Heart left ventricle (tissue), 16 donors: ENCODE data around the gene STIL. TPM values are rescaled to one million over a fixed set of nuclear protein-coding genes. Genes with fewer than 3 reads are reported as not detected.
"Not testable (repeated sequence)": the region's sequence is repeated elsewhere in the genome, so short reads cannot be mapped to it uniquely, and the experiment has no call there.

Experiments used
- ATAC-seq, 4 donors: fragments of 200-7000 bp; cut with Tn5 transposase; one replicate each; pipeline ENCODE4 v1.9.1; 2020 to 2022; ENCODE audit warnings: moderate library complexity in 4 of 4, mild to moderate bottlenecking in 3 of 4, moderate number of reproducible peaks in 1 of 4
- DNase-seq, 5 donors: peaks; one replicate each; pipeline ENCODE4 v3.0.0-alpha.2; 2020
- H3K27ac ChIP-seq, 12 donors: fragments of 200-600 bp; sonication (generic) in 4 of 12; one replicate each; pipeline versions ENCODE4 v1.5.0 to v1.8.0; 2016 to 2022; ENCODE audit warnings: mild to moderate bottlenecking in 2 of 12
- H3K27me3 ChIP-seq, 9 donors: fragments of 200-600 bp; sonication (generic) in 2 of 9; one replicate each; pipeline versions ENCODE4 v1.5.1 to v1.8.0; 2016 to 2022; ENCODE audit warnings: mild to moderate bottlenecking in 3 of 9
- H3K36me3 ChIP-seq, 9 donors: fragments of 200-600 bp; sonication (generic) in 2 of 9; one replicate each; pipeline versions ENCODE4 v1.5.0 to v1.8.0; 2018 to 2022; ENCODE audit warnings: mild to moderate bottlenecking in 2 of 9
- H3K4me1 ChIP-seq, 12 donors: fragments of 200-600 bp; sonication (generic) in 4 of 12; one replicate each; pipeline versions ENCODE4 v1.5.0 to v1.8.0; 2016 to 2022; ENCODE audit warnings: mild to moderate bottlenecking in 3 of 12
- H3K4me3 ChIP-seq, 12 donors: fragments of 200-600 bp; sonication (generic) in 4 of 12; one replicate each; pipeline versions ENCODE4 v1.5.0 to v1.8.0; 2017 to 2022; ENCODE audit warnings: mild to moderate bottlenecking in 9 of 12, moderate library complexity in 4 of 12
- H3K9me3 ChIP-seq, 12 donors: fragments of 200-600 bp; sonication (generic) in 4 of 12; one replicate each; pipeline versions ENCODE4 v1.5.0 to v1.8.0; 2016 to 2022; ENCODE audit warnings: mild to moderate bottlenecking in 1 of 12
- CTCF ChIP-seq, 12 donors: fragments of 200-600 bp; sonication (generic) in 4 of 12; IDR thresholded peaks; one replicate each; pipeline versions ENCODE4 v1.5.0 to v1.8.0; 2018 to 2022; ENCODE audit warnings: antibody characterized with exemption in 12 of 12, mild to moderate bottlenecking in 5 of 12
- POLR2A ChIP-seq, 2 donors: fragments of 450-650 bp; IDR thresholded peaks; one replicate each; pipeline ENCODE4 v1.6.1; 2017; ENCODE audit warnings: antibody characterized with exemption in 2 of 2, mild to moderate bottlenecking in 2 of 2, moderate library complexity in 2 of 2
- WGBS, 4 donors: extraction: QIAGEN DNeasy Blood & Tissue Kit in 2 of 4; methylation state at CpG; one replicate each; pipeline versions ENCODE4 v1.1.5 to v1.1.7; 2013 to 2018; 5-methylcytosine and 5-hydroxymethylcytosine counted together
- intact Hi-C, 10 donors: fragments of 100-400 bp; cut with DNase I; formaldehyde crosslinking; loops; one replicate each; pipeline versions ENCODE4 v1.11.1 to v1.14.2; 2022
- polyA plus RNA-seq, 2 donors: library from polyadenylated mRNA; stranded (reverse); fragments of 200-250 nt; gene quantifications; one replicate each; pipeline ENCODE4 v1.2.3, GENCODE V29; 2013
- total RNA-seq, 9 donors: library from RNA; depleted of rRNA in 2 of 9; stranded (reverse); fragments of >200 nt in 2 of 9; fragmentation: NEBNext Ultra II Directional in 3 of 9; extraction: Animal tissue kit (Norgen Biotek cat#: 25700) in 3 of 9; gene quantifications; one replicate each; pipeline versions ENCODE4 v1.1.0 to v1.2.4, GENCODE V29; 2016 to 2023
- donor health status: ischemic (EF 13 %, LVEDD 7.1; RV severe dilation, severe dysfunction).
- donor health status: healthy with polysubstance abuse.
- donor health status: DM: no; HTN: yes; CAD: no.
- donor health status: DM: no; HTN: no; CAD: no.
- donor health status: ischemic (EF 25% LVEDD 6.9; RV normal size, moderate dysfunction).
- donor health status: ischemic (EF 25% LVEDD 5.7; RV mildly dilated, moderate dysfunction).
- donor health status: healthy.
- donor health status: DM: yes; HTN: yes; CAD: no.
- donor health status: ischemic (EF 35%, LVEDD 5.7; RV mildly dilated, moderate dysfunction).
- donor health status: nonischemic (EF 11% LVEDD 7.7; RV severe dilation, severe dysfunction).
- donor health status: DM: yes; HTN: yes; CAD: no.
- donor health status: PGD.
- donor health status: ischemic (EF 29% LVEDD 5.4; RV normal size, mild dysfunction).
- donor health status: nonischemic (EF 23%, LVEDD 6.1; RV moderate dilation, normal function).

Gene STIL
- total and polyA plus RNA-seq, 11 donors: 0.19 to 3.1 (median 0.60) TPM

- DNase-seq (no peak), ATAC-seq (no peak)
- Histone ChIP-seq H3K9me3 (no peaks in the 10 kb centered on the region), H3K4me1 (no peaks in the 10 kb centered on the region), H3K27me3 (no peaks in the 10 kb centered on the region), H3K36me3 (peaks cover 0 to 22% (median 0%) of the 10 kb centered on the region in 9 donors), H3K4me3 (no peak overlapping the region), H3K27ac (no peak overlapping the region)
- intact Hi-C loops: no loop called here
- no peak for TF ChIP-seq POLR2A (IDR thresholded peaks at IDR 0.05)
- TF ChIP-seq CTCF (IDR thresholded peaks at IDR 0.05): no peak
- WGBS, 4 donors: 88 to 94% (median 92%) methylated on average over 2 of the region's 2 CpGs
Measured at GRCh38 chr1:47276850-47277249, 37.1 kb downstream of the STIL start.

GRCh38 chr1:47275811-47276210 lies 38.1 kb downstream of the STIL start:
- WGBS, 4 donors: 91 to 98% (median 97%) methylated on average over 7 of the region's 7 CpGs
- peaks cover 0 to 18% (median 0%) of the 10 kb centered on the region in 9 donors for H3K36me3 ChIP-seq
- ATAC-seq, H3K4me3 ChIP-seq, DNase-seq, H3K9me3 ChIP-seq, H3K27ac ChIP-seq, H3K4me1 ChIP-seq, intact Hi-C loops, H3K27me3 ChIP-seq: not testable (repeated sequence)

GRCh38 chr1:47265529-47265928 lies 48.4 kb downstream of the STIL start:
- H3K36me3 ChIP-seq: peaks cover 0 to 18% (median 0%) of the 10 kb centered on the region in 9 donors
- H3K9me3 ChIP-seq, H3K27me3 ChIP-seq, H3K4me1 ChIP-seq, ATAC-seq, intact Hi-C loops, DNase-seq, H3K27ac ChIP-seq, H3K4me3 ChIP-seq: not testable (repeated sequence)
- 93 to 97% (median 95%) methylated on average over 8 of the region's 8 CpGs for WGBS, 4 donors

GRCh38 chr1:47262787-47263413 lies 51.0 kb downstream of the STIL start:
- 88 to 96% (median 94%) methylated on average over 1 of the region's 1 CpG for WGBS, 4 donors
- Histone ChIP-seq H3K9me3 (no peaks in the 10 kb centered on the region), H3K4me1 (no peaks in the 10 kb centered on the region), H3K36me3 (peaks cover 0 to 18% (median 0%) of the 10 kb centered on the region in 9 donors), H3K27me3 (no peaks in the 10 kb centered on the region), H3K27ac (no peak overlapping the region), H3K4me3 (no peak overlapping the region)
- DNase-seq (peak in 3 of 5 donors; percentile 22 to 31 (median 24)), ATAC-seq (peak in 1 of 4 donors; percentile 39)
- intact Hi-C loops: loop anchor here (1.0 to 5.0 kb wide), 4 partner anchors 70 to 71 kb away; partner anchors contain the start of gene PDZK1IP1 (in 5 of the 10)
- TF ChIP-seq POLR2A (IDR thresholded peaks at IDR 0.05) (no peak), CTCF (IDR thresholded peaks at IDR 0.05) (peak; percentile 38 to 72 (median 62))

- Histone ChIP-seq H3K27ac (no peak overlapping the region), H3K27me3 (no peaks in the 10 kb centered on the region), H3K4me3 (no peak overlapping the region), H3K36me3 (peaks cover 0 to 6% (median 0%) of the 10 kb centered on the region in 9 donors), H3K9me3 (no peaks in the 10 kb centered on the region), H3K4me1 (no peaks in the 10 kb centered on the region)
- intact Hi-C loops: no loop called here
- WGBS, 4 donors: 59 to 66% (median 62%) methylated on average over 2 of the region's 2 CpGs
- ATAC-seq (no peak), DNase-seq (no peak)
- TF ChIP-seq POLR2A (IDR thresholded peaks at IDR 0.05) (no peak), CTCF (IDR thresholded peaks at IDR 0.05) (no peak)
Measured at GRCh38 chr1:47257224-47257623, 56.7 kb downstream of the STIL start.
